ENCODE measurements around the gene LRRC45. TPM values are rescaled to one million over a fixed set of nuclear protein-coding genes. Genes with fewer than 3 reads are reported as not detected.

LRRC45 gene
- total and polyA plus RNA-seq, 9 of the 15 experiments (the other 6 are each of a cell fraction or from before 2014, with no cell fraction given) = 3.5 to 21.5 (median 11.2) TPM; not detected in 2

GRCh38 chr17:82019690-82020571 is 3.2 kb upstream of the LRRC45 start (continued):
- TF ChIP-seq ZHX1 (conservative IDR thresholded peaks at IDR 0.05; ENCODE audit: low read length) (no peak), RNF2 (IDR thresholded peaks at IDR 0.05) (no peak), DPF2 (IDR thresholded peaks at IDR 0.05) (no peak), YY1 (IDR thresholded peaks at IDR 0.05; ENCODE audit: borderline replicate concordance in 1 of 3, control insufficient read depth in 1 of 3, extremely low read depth in 1 of 3, insufficient read depth in 3 of 3, insufficient read length in 1 of 3, insufficient replicate concordance in 2 of 3, low read depth in 1 of 3, low read length in 2 of 3) (peak in 1 of 3 experiments; percentile 30), USF1 (CRISPR knock-in tag; IDR thresholded peaks at IDR 0.05) (no peak), NCOA2 (IDR thresholded peaks at IDR 0.05; ENCODE audit: partially characterized antibody in 2 of 2) (no peak), ATF4 (CRISPR knock-in tag; IDR thresholded peaks at IDR 0.05) (no peak), ARID4B (CRISPR knock-in tag; IDR thresholded peaks at IDR 0.05) (peak; percentile 34; the same call in 1 of the 2 replicates), LEF1 (IDR thresholded peaks at IDR 0.05) (no peak), KLF10 (CRISPR knock-in tag; IDR thresholded peaks at IDR 0.05) (no peak), BMI1 (IDR thresholded peaks at IDR 0.05; ENCODE audit: low read length) (no peak), THRB (CRISPR knock-in tag; conservative IDR thresholded peaks at IDR 0.05) (no peak), HNRNPL (IDR thresholded peaks at IDR 0.05; ENCODE audit: low read depth, low read length) (peak; percentile 71; the same call in 1 of the 2 replicates), ETS2 (tag; IDR thresholded peaks at IDR 0.05; ENCODE audit: borderline replicate concordance, poor library complexity, severe bottlenecking) (no peak), POLR2AphosphoS2 (IDR thresholded peaks at IDR 0.05; ENCODE audit: low read length) (peak; percentile 85; the same call in 1 of the 2 replicates), PRPF4 (IDR thresholded peaks at IDR 0.05; ENCODE audit: insufficient read depth, low read depth, low read length, poor library complexity, severe bottlenecking) (no peak)
